IPS-15b (cell line): ENCODE results near the gene NDUFA3.

Experiments
- H3K27me3 ChIP-seq: one replicate; pipeline ENCODE4 v1.6.1; 2013; ENCODE audit warnings: low read length; ENCODE audit not compliant: control insufficient read depth, insufficient read depth
- H3K36me3 ChIP-seq: one replicate; pipeline ENCODE4 v1.6.1; 2013; ENCODE audit warnings: low read length; ENCODE audit not compliant: control insufficient read depth, insufficient read depth
- H3K4me1 ChIP-seq: one replicate; pipeline ENCODE4 v1.6.1; 2013; ENCODE audit warnings: mild to moderate bottlenecking, low read length; ENCODE audit not compliant: control insufficient read depth, insufficient read depth
- H3K4me3 ChIP-seq: one replicate; pipeline ENCODE4 v1.5.1; 2013; ENCODE audit warnings: low read depth, low read length
- H3K9ac ChIP-seq: one replicate; pipeline ENCODE4 v1.6.1; 2013; ENCODE audit warnings: low read depth, mild to moderate bottlenecking, low read length
- H3K9me3 ChIP-seq: one replicate; pipeline ENCODE4 v1.6.1; 2013; ENCODE audit warnings: mild to moderate bottlenecking, low read length; ENCODE audit not compliant: control insufficient read depth, insufficient read depth

NDUFA3 gene

DNA sequence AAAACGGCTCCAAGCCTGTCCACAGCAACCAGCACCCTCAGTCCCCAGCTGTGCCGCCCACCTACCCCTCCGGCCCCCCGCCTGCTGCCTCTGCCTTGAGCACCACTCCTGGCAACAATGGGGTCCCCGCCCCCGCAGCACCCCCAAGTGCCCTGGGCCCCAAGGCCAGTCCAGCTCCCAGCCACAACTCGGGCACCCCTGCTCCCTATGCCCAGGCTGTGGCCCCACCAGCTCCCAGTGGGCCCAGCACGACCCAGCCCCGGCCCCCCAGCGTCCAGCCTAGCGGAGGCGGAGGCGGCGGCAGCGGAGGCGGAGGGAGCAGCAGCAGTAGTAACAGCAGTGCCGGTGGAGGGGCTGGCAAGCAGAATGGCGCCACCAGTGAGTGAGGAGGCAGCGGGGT, 45.5 kb downstream of the NDUFA3 start:
- H3K27me3 ChIP-seq = no peaks in the 10 kb centered on the region
- no peaks in the 10 kb centered on the region for H3K9me3 ChIP-seq
- H3K4me1 ChIP-seq = no peaks in the 10 kb centered on the region
- peaks cover 89% of the 10 kb centered on the region for H3K36me3 ChIP-seq
- H3K4me3 ChIP-seq = no peak overlapping the region
- H3K9ac ChIP-seq = no peak overlapping the region

DNA sequence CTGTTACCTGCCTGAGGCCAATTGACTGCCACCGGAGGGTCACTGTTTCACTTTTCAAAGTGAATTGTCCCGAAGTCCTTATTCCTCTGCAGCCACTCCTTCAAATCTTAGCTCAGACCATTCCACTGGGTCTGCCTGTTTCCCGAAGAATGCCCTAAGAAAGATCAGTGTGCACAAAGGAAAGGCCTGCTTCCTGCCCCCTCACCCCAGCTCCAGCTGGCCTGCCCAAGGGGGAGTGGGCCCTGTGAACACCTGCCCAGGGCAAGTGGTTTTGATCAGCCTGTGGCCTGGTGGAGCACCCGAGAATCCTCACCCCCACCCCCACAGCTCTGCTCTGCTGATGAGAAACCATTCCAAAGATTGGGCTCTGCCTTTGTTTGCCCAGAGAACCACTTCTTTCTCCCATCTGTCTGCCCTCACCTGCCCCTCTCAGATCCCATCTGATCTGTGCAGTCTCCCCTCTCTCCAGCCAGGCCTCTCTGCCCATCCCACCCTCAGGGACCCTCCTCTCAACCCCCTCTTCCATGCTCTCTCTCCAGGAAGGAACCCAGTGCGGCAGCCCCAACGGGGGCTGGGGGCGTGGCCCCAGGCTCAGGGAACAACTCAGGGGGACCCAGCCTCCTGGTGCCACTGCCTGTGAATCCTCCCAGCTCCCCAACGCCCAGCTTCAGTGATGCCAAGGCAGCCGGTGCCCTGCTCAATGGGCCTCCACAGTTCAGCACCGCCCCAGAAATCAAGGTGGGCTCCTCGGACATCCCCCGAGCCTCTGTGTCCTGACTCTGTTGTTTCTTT, 46.6 kb downstream of the NDUFA3 start:
- H3K4me1 ChIP-seq = no peaks in the 10 kb centered on the region
- no peaks in the 10 kb centered on the region for H3K9me3 ChIP-seq
- H3K27me3 ChIP-seq = no peaks in the 10 kb centered on the region
- no peak overlapping the region for H3K4me3 ChIP-seq
- H3K9ac ChIP-seq = no peak overlapping the region
- H3K36me3 ChIP-seq = peaks cover 88% of the 10 kb centered on the region

DNA sequence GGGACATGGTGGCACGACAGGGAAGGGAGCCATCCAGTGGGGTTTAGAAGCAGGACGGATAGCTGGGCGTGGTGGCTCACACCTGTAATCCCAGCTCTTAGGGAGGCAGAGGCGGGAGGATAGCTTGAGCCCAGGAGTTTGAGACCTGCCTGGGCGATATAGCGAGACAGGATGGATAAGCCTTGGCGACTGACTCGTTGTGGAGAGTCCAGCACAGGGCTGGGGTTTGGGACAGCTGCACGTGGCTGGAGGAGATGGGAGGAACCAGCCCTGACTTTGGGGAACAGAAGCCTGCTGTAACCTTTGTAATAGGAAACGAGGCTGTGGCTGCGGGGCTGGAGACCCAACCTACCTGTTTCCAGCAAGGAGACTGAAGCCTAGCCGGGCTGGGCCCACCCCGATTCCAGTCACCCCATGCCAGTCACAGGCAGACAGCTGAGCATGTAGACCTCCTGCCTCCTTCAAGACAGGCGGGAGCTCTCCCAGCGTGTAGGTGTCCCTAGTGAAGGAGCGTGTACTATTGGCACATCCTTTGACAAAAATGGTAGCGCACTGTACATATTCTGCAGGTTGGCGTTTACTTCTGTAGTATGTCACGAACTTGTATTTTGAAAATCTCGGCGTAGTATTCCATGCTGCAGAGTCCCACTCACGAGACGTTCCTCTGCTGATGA, 48.8 kb downstream of the NDUFA3 start:
- Histone ChIP-seq H3K27me3 (no peaks in the 10 kb centered on the region), H3K4me3 (no peak overlapping the region), H3K36me3 (peaks cover 86% of the 10 kb centered on the region), H3K9ac (no peak overlapping the region), H3K4me1 (no peaks in the 10 kb centered on the region), H3K9me3 (no peaks in the 10 kb centered on the region)

DNA sequence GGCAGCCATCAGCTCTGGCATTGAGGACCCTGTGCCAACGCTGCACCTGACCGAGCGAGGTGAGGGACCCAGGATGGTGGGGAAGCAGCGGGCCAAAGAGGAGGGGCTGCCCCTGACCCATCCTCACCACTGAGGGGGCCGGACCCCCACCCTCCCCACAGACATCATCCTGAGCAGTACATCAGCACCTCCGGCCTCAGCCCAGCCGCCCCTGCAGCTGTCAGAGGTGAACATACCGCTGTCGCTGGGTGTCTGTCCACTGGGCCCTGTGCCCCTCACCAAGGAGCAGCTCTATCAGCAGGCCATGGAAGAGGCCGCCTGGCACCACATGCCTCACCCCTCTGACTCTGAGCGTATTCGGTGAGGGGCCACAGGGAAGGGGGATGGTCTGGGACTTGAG, 49.6 kb downstream of the NDUFA3 start:
- peaks cover 85% of the 10 kb centered on the region for H3K36me3 ChIP-seq
- no peak overlapping the region for H3K4me3 ChIP-seq
- no peak overlapping the region for H3K9ac ChIP-seq
- no peaks in the 10 kb centered on the region for H3K9me3 ChIP-seq
- H3K27me3 ChIP-seq = no peaks in the 10 kb centered on the region
- no peaks in the 10 kb centered on the region for H3K4me1 ChIP-seq

DNA sequence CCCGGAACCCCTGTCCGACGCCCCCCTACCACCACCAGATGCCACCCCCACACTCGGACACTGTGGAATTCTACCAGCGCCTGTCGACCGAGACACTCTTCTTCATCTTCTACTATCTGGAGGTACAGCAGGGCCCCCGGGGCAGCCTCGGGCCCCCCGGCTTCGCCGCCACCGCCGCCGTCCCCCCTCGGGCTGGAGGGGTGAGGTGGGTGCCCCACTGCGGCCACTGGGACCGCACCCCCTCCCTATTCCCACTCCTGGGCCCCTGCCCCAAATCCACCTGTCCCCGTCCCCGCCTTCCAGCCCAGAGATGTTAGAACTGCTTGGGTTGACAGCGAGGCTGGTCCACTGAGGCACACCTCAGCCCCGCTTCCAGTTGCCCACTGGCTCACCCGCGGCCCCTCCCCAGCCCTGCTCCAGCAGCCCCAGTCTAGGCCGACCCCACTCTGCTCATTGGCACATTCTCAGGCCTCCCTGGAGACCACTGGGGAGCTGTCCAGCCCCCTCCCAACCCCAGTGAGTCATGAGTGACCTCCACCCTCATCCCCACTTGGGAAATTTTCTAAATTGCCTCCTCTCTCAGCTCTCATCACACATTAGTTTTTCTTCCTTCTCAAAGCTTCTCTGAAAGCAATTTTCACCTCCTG, 50.3 kb downstream of the NDUFA3 start:
- no peaks in the 10 kb centered on the region for H3K4me1 ChIP-seq
- H3K27me3 ChIP-seq = no peaks in the 10 kb centered on the region
- H3K36me3 ChIP-seq = peaks cover 81% of the 10 kb centered on the region
- no peak overlapping the region for H3K9ac ChIP-seq
- no peaks in the 10 kb centered on the region for H3K9me3 ChIP-seq
- no peak overlapping the region for H3K4me3 ChIP-seq

DNA sequence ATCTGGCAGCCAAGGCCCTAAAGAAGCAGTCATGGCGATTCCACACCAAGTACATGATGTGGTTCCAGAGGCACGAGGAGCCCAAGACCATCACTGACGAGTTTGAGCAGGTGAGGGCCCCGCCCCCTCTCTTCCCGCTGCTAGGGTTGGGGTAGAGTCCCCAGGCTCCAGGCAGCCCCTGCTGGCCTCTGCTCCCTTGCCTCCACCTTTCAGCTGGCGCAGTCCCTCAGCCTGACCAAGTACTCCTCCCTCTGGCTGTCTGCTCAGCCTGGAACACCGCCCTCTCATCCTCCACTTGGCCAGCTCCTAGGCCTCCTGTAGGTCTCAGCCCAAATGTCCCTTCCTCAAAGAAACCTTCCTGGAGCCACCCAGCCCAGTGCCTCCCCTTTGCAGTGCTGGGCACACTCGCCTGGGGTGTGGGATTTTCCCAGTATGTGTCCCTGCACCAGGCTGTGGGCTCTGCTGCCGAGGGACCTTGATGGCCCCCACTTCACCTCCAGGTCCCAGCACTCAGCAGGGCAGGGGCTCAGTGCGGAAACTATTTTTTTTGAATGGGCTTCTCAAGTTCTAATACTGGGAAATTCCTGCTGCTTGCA, 51.2 kb downstream of the NDUFA3 start:
- Histone ChIP-seq H3K4me3 (no peak overlapping the region), H3K9ac (no peak overlapping the region), H3K9me3 (no peaks in the 10 kb centered on the region), H3K36me3 (peaks cover 77% of the 10 kb centered on the region), H3K4me1 (peaks cover 3% of the 10 kb centered on the region), H3K27me3 (no peaks in the 10 kb centered on the region)

DNA sequence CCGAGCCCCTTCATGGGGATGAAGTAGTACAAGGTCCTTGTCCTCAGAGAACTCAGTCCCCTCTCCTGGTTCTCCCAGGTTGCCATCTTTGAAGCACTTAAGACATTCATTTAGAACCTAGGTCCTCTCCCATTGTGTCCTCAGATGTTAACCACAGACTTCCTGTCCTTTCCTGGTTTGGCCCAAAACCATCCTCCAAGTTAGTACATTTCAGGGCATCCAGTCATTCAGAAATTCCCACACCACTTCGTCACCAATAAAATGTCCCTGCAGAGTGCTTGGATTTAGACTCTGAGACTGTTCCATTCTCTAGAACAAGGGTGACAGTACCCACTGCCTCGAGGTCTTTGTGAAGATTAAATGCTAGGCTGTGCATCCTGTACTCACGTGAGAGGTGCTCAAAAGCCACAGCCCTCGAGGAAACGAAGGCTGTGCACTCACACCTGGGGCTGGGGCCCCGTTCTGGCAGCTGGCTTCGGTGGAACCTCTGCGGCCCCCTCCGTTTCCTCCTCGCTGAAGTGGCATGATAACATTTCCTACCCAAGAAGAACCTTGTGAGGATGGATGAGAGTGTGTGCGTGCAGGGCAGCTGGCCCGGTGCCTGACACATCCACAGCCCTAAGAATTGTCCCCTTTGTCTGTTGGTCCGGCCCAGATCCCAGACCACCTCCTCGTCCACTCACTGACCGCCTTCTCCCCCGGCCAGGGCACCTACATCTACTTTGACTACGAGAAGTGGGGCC, 52.1 kb downstream of the NDUFA3 start:
- H3K9ac ChIP-seq = no peak overlapping the region
- peaks cover 3% of the 10 kb centered on the region for H3K4me1 ChIP-seq
- H3K9me3 ChIP-seq = no peaks in the 10 kb centered on the region
- H3K36me3 ChIP-seq = peaks cover 68% of the 10 kb centered on the region
- no peak overlapping the region for H3K4me3 ChIP-seq
- H3K27me3 ChIP-seq = no peaks in the 10 kb centered on the region

DNA sequence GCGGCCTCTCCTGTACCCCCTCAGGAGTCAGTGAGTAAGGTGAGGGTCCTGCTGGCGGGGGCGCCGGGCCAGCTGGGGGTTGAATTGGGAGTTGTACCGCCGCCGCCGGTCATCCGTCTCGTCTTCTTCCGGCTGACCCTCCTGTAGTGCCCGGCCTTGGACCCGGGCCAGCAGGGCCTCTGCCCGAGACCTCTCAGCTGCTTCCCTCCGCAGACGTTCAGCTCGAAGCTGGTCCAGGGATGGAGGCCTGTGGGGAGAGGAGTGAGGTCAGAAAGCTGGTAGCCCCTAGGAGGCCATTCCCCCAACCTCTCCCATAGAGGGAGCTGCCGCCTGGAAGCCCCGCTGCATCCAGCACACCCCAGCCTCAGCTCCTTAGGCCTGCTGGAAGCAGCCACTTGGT, 53.0 kb downstream of the NDUFA3 start:
- no peak overlapping the region for H3K9ac ChIP-seq
- no peak overlapping the region for H3K4me3 ChIP-seq
- H3K36me3 ChIP-seq = peaks cover 61% of the 10 kb centered on the region
- no peaks in the 10 kb centered on the region for H3K27me3 ChIP-seq
- H3K9me3 ChIP-seq = no peaks in the 10 kb centered on the region
- H3K4me1 ChIP-seq = peaks cover 4% of the 10 kb centered on the region

DNA sequence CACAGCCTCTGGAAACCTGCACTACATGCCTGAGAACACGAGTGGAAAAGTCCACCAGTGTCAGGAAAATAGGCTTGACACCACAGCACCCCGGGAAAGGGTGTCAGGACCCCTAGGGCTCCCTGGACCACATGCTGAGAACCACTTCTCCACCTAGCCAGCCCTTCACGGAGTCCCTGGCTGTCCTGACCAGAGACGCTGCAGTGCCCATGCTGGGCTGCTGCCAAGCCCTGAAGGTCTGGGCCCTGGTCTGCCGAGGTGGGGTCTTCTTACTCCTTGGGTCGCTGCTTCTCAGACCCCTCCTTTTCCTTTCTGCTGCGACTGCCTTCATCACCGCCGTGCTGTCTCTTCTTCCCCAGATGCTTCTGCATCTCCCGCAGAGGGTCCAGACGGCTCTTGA, 53.8 kb downstream of the NDUFA3 start:
- no peak overlapping the region for H3K4me3 ChIP-seq
- H3K36me3 ChIP-seq = peaks cover 55% of the 10 kb centered on the region
- peaks cover 7% of the 10 kb centered on the region for H3K4me1 ChIP-seq
- H3K9me3 ChIP-seq = no peaks in the 10 kb centered on the region
- H3K9ac ChIP-seq = no peak overlapping the region
- H3K27me3 ChIP-seq = no peaks in the 10 kb centered on the region

DNA sequence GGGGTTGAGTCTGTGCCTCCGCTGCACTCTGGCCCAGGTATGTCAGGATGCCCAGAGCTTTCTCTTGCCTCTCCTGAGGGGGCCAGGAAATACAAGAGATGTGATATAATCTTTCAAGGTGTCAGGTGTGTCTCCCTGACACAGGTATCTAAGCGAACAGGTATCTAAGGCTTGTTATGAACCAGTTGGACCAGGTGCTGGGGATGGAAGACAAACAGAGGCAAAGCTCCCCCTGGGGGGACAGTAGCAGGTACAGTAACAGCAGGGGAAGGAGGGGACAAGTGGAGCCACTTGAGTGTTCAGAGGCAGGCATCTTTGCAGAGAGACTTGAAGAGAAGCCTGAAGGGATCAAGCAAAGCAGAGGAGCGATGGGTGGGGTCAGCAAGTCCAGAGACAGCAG, 54.3 kb downstream of the NDUFA3 start:
- peaks cover 7% of the 10 kb centered on the region for H3K4me1 ChIP-seq
- H3K9me3 ChIP-seq = no peaks in the 10 kb centered on the region
- H3K36me3 ChIP-seq = peaks cover 50% of the 10 kb centered on the region
- H3K4me3 ChIP-seq = no peak overlapping the region
- no peak overlapping the region for H3K9ac ChIP-seq
- no peaks in the 10 kb centered on the region for H3K27me3 ChIP-seq
